ENCODE measurements around the gene NKX3-2.

Gene NKX3-2

DNA sequence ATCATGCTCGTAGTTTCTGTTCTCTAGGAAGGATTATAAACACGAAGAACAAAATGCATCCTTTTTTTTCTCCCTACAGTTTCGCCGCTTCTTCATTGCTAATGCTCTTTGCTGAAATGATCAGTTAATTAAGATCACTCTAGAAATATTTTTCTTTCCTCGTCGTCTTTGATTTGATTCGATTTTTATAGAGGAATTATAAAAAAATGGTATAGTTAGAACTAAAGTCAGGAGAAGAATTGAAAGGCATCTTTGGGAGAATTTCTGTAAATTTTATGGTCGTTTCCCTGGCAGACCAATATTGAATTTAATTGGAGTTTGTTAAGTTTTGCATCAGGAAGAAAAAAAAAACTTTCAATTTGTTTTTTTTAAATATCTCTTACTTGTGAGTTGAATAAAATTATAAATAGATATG, 1.1 kb upstream of the NKX3-2 start:
- TF ChIP-seq, protein P1, sequence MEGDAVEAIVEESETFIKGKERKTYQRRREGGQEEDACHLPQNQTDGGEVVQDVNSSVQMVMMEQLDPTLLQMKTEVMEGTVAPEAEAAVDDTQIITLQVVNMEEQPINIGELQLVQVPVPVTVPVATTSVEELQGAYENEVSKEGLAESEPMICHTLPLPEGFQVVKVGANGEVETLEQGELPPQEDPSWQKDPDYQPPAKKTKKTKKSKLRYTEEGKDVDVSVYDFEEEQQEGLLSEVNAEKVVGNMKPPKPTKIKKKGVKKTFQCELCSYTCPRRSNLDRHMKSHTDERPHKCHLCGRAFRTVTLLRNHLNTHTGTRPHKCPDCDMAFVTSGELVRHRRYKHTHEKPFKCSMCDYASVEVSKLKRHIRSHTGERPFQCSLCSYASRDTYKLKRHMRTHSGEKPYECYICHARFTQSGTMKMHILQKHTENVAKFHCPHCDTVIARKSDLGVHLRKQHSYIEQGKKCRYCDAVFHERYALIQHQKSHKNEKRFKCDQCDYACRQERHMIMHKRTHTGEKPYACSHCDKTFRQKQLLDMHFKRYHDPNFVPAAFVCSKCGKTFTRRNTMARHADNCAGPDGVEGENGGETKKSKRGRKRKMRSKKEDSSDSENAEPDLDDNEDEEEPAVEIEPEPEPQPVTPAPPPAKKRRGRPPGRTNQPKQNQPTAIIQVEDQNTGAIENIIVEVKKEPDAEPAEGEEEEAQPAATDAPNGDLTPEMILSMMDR (IDR thresholded peaks at IDR 0.05; ENCODE audit: low read length, missing control alignments): no peak
- H3K4me3 ChIP-seq (replicated peaks; ENCODE audit: low read depth, low read length): peak overlapping the region; percentile 63
- no peak for DNase-seq (ENCODE audit: low read depth)

DNA sequence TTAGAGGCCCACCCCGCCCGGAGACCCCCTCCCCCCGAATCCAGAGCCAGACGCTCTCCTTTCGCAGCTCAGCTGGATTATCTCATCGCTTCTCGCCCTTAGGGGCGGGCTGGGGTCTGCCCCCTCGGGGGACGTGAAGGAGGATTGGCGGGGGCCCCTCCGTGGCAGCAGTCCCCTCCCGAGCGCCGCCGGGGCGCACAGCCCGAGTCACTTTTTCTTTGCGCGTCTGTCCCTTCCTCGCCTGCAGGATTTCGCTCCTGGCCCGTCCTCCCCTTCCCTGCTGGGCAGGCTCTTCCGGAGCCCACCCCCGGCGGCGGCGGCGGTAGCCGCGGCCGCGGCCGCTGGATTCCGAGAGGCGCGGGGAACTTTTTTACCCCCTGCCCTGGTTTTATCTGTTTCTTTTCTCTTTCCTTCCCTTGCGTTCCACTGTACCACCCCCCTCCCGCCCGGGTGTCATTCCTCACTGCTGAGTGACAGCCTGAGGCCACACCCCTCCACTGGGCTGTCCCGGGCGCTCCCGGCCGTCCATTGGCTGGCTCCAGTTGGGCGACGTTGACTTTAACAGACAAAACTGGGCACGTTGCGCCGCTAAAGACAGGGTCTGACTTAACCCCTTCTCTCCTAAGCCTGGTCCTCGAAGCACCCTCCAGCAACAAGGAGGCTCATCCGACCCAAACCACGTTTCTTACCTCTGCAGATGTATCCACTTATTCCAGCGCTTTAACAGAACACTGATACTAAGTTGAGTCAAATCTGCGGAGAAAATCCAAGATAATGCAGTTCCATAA, 492 bp upstream of the NKX3-2 start:
- peak; percentile 69 for DNase-seq (ENCODE audit: low read depth)
- TF ChIP-seq, protein P1 (IDR thresholded peaks at IDR 0.05; ENCODE audit: low read length, missing control alignments): no peak
- H3K4me3 ChIP-seq (replicated peaks; ENCODE audit: low read depth, low read length): peak overlapping the region; percentile 63

DNA sequence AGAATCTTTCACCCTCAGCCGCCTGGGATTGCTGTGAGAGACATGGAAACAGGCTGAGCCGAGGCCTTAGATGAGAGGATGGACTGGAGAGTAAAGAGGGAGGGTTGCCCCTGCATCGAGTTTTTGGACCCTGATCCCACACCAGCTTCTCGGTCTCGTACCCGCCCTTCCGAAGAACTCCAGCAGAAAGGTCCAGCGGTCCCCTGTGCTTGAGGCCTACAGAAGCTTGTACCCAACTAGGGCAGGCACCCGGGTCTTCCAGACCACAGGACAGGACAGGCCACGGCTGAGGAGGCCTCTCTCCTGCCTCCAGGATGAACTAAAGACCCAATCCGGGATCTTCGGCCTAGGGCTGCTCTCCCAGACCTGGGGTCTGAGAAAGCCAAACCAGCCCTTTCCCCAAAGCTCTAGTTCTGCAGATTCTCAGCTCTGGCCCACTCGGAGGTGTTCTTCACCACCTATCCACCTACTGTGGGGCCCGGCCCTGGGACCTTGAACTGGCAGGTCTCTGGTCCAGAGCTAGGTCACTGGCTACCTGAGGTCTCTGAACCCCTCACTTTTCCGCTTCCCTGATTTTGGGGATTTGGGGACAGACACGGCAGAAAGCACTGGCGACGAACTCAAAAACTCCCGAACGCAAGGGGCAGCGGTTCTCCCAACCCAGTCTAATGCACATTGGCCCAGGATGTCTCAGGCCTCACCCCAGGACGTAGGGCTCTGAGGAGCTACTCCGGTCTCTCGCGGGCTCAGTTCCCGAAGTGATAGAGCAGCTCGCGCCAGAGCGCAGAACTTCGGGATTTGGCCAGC, 1.1 kb downstream of the NKX3-2 start:
- H3K4me3 ChIP-seq (replicated peaks; ENCODE audit: low read depth, low read length): peak overlapping the region; percentile 29
- TF ChIP-seq, protein P1 (IDR thresholded peaks at IDR 0.05; ENCODE audit: low read length, missing control alignments): no peak
- DNase-seq (ENCODE audit: low read depth): no peak

DNA sequence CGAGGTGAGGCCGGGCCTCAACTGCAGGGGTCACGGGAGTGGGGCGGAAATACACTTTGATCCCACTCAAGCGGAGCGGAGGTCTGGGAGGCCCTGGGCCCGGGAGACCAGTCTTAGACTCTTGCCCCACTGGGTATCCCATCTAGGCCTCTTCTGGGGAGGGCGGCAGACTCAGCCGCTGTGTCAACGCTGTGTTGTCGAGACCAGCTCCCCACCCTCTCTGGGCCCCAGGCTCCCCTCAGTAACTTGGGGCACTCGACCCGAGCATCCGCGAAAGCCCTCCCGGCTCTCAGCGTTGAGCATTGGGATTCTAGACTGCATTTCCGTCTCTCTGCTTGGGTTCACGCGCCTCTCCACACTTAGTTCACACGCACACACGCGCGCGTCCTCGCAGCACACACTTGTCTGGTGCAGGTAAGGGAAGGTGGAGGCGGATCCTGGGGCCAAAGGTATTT, 1.7 kb downstream of the NKX3-2 start:
- TF ChIP-seq, protein P1 (IDR thresholded peaks at IDR 0.05; ENCODE audit: low read length, missing control alignments): no peak
- H3K4me3 ChIP-seq (replicated peaks; ENCODE audit: low read depth, low read length): no peak overlapping the region
- no peak for DNase-seq (ENCODE audit: low read depth)

DNA sequence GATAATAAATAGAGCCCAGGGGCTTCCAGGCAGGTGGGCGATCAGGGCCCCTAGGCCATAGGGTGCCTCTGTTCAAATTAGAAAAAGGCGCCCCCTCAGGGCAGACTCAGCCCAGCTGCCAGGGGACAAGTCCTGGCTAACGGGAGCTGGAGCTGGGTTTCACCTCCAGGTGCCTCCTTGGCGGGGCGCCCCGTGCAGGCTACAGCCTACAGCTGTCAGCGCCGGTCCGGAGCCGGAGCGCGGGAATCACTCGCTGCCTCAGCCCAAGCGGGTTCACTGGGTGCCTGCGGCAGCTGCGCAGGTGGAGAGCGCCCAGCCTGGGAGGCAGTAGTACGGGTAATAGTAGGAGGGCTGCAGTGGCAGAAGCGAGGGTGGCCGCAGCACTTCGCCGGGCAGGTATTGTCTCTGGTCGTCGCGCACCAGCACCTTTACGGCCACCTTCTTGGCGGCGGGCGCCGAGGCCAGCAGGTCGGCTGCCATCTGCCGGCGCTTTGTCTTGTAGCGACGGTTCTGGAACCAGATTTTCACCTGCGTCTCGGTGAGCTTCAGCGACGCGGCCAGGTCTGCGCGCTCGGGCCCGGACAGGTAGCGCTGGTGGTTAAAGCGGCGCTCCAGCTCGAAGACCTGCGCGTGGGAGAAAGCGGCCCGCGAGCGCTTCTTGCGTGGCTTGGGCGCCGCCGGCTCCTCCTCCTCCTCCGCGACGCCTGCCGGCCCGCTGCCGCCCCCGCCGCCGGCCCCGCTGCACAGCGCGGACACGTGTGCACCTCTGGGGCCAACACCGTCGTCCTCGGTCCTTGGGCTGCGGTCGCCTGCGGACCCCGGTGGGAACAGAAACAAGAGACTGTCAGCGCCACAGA, 2.4 kb downstream of the NKX3-2 start:
- DNase-seq (ENCODE audit: low read depth): no peak
- TF ChIP-seq, protein P1 (IDR thresholded peaks at IDR 0.05; ENCODE audit: low read length, missing control alignments): peak; percentile 30

DNA sequence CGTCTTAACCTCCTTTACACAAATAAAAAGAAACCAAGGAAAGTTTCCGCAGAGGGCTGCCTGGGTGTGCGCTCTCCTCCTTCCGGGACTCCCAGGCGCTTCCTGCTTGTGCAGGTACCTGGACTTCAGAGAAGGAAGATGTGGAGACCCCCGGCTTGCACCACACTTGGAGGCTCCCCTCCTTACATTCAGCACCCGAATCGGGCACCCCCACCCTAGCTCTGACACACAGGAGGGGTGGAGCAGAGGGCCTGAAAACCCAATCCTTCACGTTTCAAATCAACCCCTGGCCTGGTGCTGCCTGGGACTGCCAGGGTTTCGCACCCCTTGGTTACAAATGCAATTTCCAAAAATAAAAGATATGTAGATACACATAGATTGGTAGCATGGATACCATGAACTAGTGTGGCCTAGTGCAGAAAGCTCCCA, 3.1 kb downstream of the NKX3-2 start:
- TF ChIP-seq, protein P1 (IDR thresholded peaks at IDR 0.05; ENCODE audit: low read length, missing control alignments): no peak
- H3K4me3 ChIP-seq (replicated peaks; ENCODE audit: low read depth, low read length): no peak overlapping the region

More for the DNA sequence above, 2.4 kb downstream of the NKX3-2 start:
- no peak overlapping the region for H3K4me3 ChIP-seq (replicated peaks; ENCODE audit: low read depth, low read length)

More for the DNA sequence above, 3.1 kb downstream of the NKX3-2 start:
- DNase-seq (ENCODE audit: low read depth): no peak
